ENCODE measurements around the gene ST6GALNAC6.

The ST6GALNAC6 gene

GRCh38 chr9:127866535-127866934 is 32.9 kb downstream of the ST6GALNAC6 start:
- H3K9ac ChIP-seq (ENCODE audit: low read length) = no peak overlapping the region
- peak overlapping the region; percentile 61 for H2BK12ac ChIP-seq (ENCODE audit: low read length)
- H3K79me2 ChIP-seq (ENCODE audit: control insufficient read depth, insufficient read depth, low read length, poor library complexity) = no peaks in the 10 kb centered on the region
- no peak overlapping the region for H3K27ac ChIP-seq (ENCODE audit: low read depth, low read length)
- no peak overlapping the region for H3K23ac ChIP-seq (ENCODE audit: low read length)
- H4K8ac ChIP-seq (ENCODE audit: low read depth, low read length) = no peak overlapping the region
- no peak overlapping the region for H3K4ac ChIP-seq (ENCODE audit: low read depth, low read length)
- no peak overlapping the region for H3K18ac ChIP-seq (ENCODE audit: low read length)
- no peak for DNase-seq
- no peak overlapping the region for H3K4me2 ChIP-seq (ENCODE audit: low read length)
- peak overlapping the region; percentile 37 for H4K91ac ChIP-seq (ENCODE audit: low read depth, low read length)
- WGBS (ENCODE audit: extremely low coverage, insufficient coverage, insufficient read length) = no CpG with 5 or more reads among the region's 13 CpGs
- H3K4me3 ChIP-seq (ENCODE audit: low read depth, low read length) = no peak overlapping the region
- no peak overlapping the region for H2AFZ ChIP-seq (ENCODE audit: insufficient read depth, low read length, poor library complexity)
- H4K12ac ChIP-seq (ENCODE audit: low read depth, low read length) = no peak overlapping the region
- H3K79me1 ChIP-seq (ENCODE audit: low read length) = peaks cover 31% of the 10 kb centered on the region
- peaks cover 8 to 13% of the 10 kb centered on the region in 2 experiments for H3K36me3 ChIP-seq (ENCODE audit: control insufficient read depth in 1 of 2, insufficient read depth in 2 of 2, low read length in 2 of 2)
- peaks cover 25 to 30% of the 10 kb centered on the region in 2 experiments for H3K4me1 ChIP-seq (ENCODE audit: control insufficient read depth in 1 of 2, insufficient read depth in 2 of 2, low read length in 2 of 2)
- peaks cover 1% of the 10 kb centered on the region for H3K9me3 ChIP-seq (ENCODE audit: insufficient read depth, low read depth, low read length)
- no peak overlapping the region for H2BK5ac ChIP-seq (ENCODE audit: low read depth, low read length, poor library complexity)
- peak overlapping the region; percentile 27 for H2BK120ac ChIP-seq (ENCODE audit: insufficient read depth, low read length, poor library complexity)
- H3K14ac ChIP-seq (ENCODE audit: low read length) = peak overlapping the region; percentile 47
- peak overlapping the region; percentile 63 for H2AK5ac ChIP-seq (ENCODE audit: low read length)
- no peaks in the 10 kb centered on the region for H3K27me3 ChIP-seq (ENCODE audit: insufficient read depth, low read length)

- no peak overlapping the region for H3K18ac ChIP-seq (ENCODE audit: low read length)
Measured at GRCh38 chr9:127865645-127866464, 33.5 kb downstream of the ST6GALNAC6 start.

GRCh38 chr9:127863191-127863621 is 36.2 kb downstream of the ST6GALNAC6 start:
- H3K27ac ChIP-seq (ENCODE audit: low read depth, low read length) = no peak overlapping the region
- H3K14ac ChIP-seq (ENCODE audit: low read length) = no peak overlapping the region
- H3K36me3 ChIP-seq (ENCODE audit: control insufficient read depth in 1 of 2, insufficient read depth in 2 of 2, low read length in 2 of 2) = peaks cover 4 to 5% of the 10 kb centered on the region in 2 experiments
- no peak overlapping the region for H2BK120ac ChIP-seq (ENCODE audit: insufficient read depth, low read length, poor library complexity)
- no peaks in the 10 kb centered on the region for H3K79me2 ChIP-seq (ENCODE audit: control insufficient read depth, insufficient read depth, low read length, poor library complexity)
- no peak overlapping the region for H3K23ac ChIP-seq (ENCODE audit: low read length)
- H2BK12ac ChIP-seq (ENCODE audit: low read length) = no peak overlapping the region
- H2AK5ac ChIP-seq (ENCODE audit: low read length) = no peak overlapping the region
- no peak overlapping the region for H3K4me2 ChIP-seq (ENCODE audit: low read length)
- H4K91ac ChIP-seq (ENCODE audit: low read depth, low read length) = no peak overlapping the region
- H2AFZ ChIP-seq (ENCODE audit: insufficient read depth, low read length, poor library complexity) = no peak overlapping the region
- peaks cover 30% of the 10 kb centered on the region for H3K79me1 ChIP-seq (ENCODE audit: low read length)
- H4K8ac ChIP-seq (ENCODE audit: low read depth, low read length) = no peak overlapping the region
- no peak for DNase-seq
- H3K4ac ChIP-seq (ENCODE audit: low read depth, low read length) = no peak overlapping the region
- H2BK5ac ChIP-seq (ENCODE audit: low read depth, low read length, poor library complexity) = no peak overlapping the region
- peaks cover 18 to 27% of the 10 kb centered on the region in 2 experiments for H3K4me1 ChIP-seq (ENCODE audit: control insufficient read depth in 1 of 2, insufficient read depth in 2 of 2, low read length in 2 of 2)
- H3K4me3 ChIP-seq (ENCODE audit: low read depth, low read length) = no peak overlapping the region
- peaks cover 1% of the 10 kb centered on the region for H3K9me3 ChIP-seq (ENCODE audit: insufficient read depth, low read depth, low read length)
- no CpG with 5 or more reads among the region's 13 CpGs for WGBS (ENCODE audit: extremely low coverage, insufficient coverage, insufficient read length)
- no peak overlapping the region for H4K12ac ChIP-seq (ENCODE audit: low read depth, low read length)
- no peak overlapping the region for H3K18ac ChIP-seq (ENCODE audit: low read length)
- H3K27me3 ChIP-seq (ENCODE audit: insufficient read depth, low read length) = no peaks in the 10 kb centered on the region
- no peak overlapping the region for H3K9ac ChIP-seq (ENCODE audit: low read length)

More at GRCh38 chr9:127865645-127866464, 33.5 kb downstream of the ST6GALNAC6 start:
- Histone ChIP-seq H3K27me3 (ENCODE audit: insufficient read depth, low read length) (no peaks in the 10 kb centered on the region), H3K79me1 (ENCODE audit: low read length) (peaks cover 31% of the 10 kb centered on the region), H3K4me2 (ENCODE audit: low read length) (no peak overlapping the region), H3K9me3 (ENCODE audit: insufficient read depth, low read depth, low read length) (peaks cover 1% of the 10 kb centered on the region), H3K4me1 (ENCODE audit: control insufficient read depth in 1 of 2, insufficient read depth in 2 of 2, low read length in 2 of 2) (peaks cover 25 to 30% of the 10 kb centered on the region in 2 experiments), H2BK5ac (ENCODE audit: low read depth, low read length, poor library complexity) (no peak overlapping the region), H3K4ac (ENCODE audit: low read depth, low read length) (no peak overlapping the region), H2BK120ac (ENCODE audit: insufficient read depth, low read length, poor library complexity) (no peak overlapping the region), H3K27ac (ENCODE audit: low read depth, low read length) (no peak overlapping the region), H3K9ac (ENCODE audit: low read length) (no peak overlapping the region), H2AFZ (ENCODE audit: insufficient read depth, low read length, poor library complexity) (no peak overlapping the region), H4K12ac (ENCODE audit: low read depth, low read length) (no peak overlapping the region), H3K36me3 (ENCODE audit: control insufficient read depth in 1 of 2, insufficient read depth in 2 of 2, low read length in 2 of 2) (peaks cover 5 to 8% of the 10 kb centered on the region in 2 experiments), H3K14ac (ENCODE audit: low read length) (no peak overlapping the region), H3K4me3 (ENCODE audit: low read depth, low read length) (no peak overlapping the region), H3K23ac (ENCODE audit: low read length) (peak overlapping the region; percentile 84), H2AK5ac (ENCODE audit: low read length) (no peak overlapping the region), H4K8ac (ENCODE audit: low read depth, low read length) (no peak overlapping the region), H3K79me2 (ENCODE audit: control insufficient read depth, insufficient read depth, low read length, poor library complexity) (no peaks in the 10 kb centered on the region), H4K91ac (ENCODE audit: low read depth, low read length) (no peak overlapping the region), H2BK12ac (ENCODE audit: low read length) (no peak overlapping the region)
- WGBS (ENCODE audit: extremely low coverage, insufficient coverage, insufficient read length) = 100% methylated on average over 2 of the region's 19 CpGs
- DNase-seq = no peak

- no CpG with 5 or more reads among the region's 29 CpGs for WGBS (ENCODE audit: extremely low coverage, insufficient coverage, insufficient read length)
- peak overlapping the region; percentile 21 for H2AFZ ChIP-seq (ENCODE audit: insufficient read depth, low read length, poor library complexity)
- peak overlapping the region; percentile 59 for H4K91ac ChIP-seq (ENCODE audit: low read depth, low read length)
- H3K4me3 ChIP-seq (ENCODE audit: low read depth, low read length) = no peak overlapping the region
- H3K79me2 ChIP-seq (ENCODE audit: control insufficient read depth, insufficient read depth, low read length, poor library complexity) = no peaks in the 10 kb centered on the region
- H3K79me1 ChIP-seq (ENCODE audit: low read length) = peaks cover 32% of the 10 kb centered on the region
- peak overlapping the region; percentile 46 for H2AK5ac ChIP-seq (ENCODE audit: low read length)
- H3K27ac ChIP-seq (ENCODE audit: low read depth, low read length) = no peak overlapping the region
- H2BK12ac ChIP-seq (ENCODE audit: low read length) = peak overlapping the region; percentile 20
- H3K36me3 ChIP-seq (ENCODE audit: control insufficient read depth in 1 of 2, insufficient read depth in 2 of 2, low read length in 2 of 2) = peaks cover 2 to 5% of the 10 kb centered on the region in 2 experiments
- H4K12ac ChIP-seq (ENCODE audit: low read depth, low read length) = no peak overlapping the region
- no peak overlapping the region for H3K9ac ChIP-seq (ENCODE audit: low read length)
- H3K4me2 ChIP-seq (ENCODE audit: low read length) = no peak overlapping the region
- H3K4ac ChIP-seq (ENCODE audit: low read depth, low read length) = no peak overlapping the region
- peak overlapping the region; percentile 4 for H3K18ac ChIP-seq (ENCODE audit: low read length)
- peaks cover 4% of the 10 kb centered on the region for H3K9me3 ChIP-seq (ENCODE audit: insufficient read depth, low read depth, low read length)
- peak overlapping the region; percentile 8 for H2BK5ac ChIP-seq (ENCODE audit: low read depth, low read length, poor library complexity)
- H3K4me1 ChIP-seq (ENCODE audit: control insufficient read depth in 1 of 2, insufficient read depth in 2 of 2, low read length in 2 of 2) = peaks cover 10 to 22% of the 10 kb centered on the region in 2 experiments
- H2BK120ac ChIP-seq (ENCODE audit: insufficient read depth, low read length, poor library complexity) = peak overlapping the region; percentile 53
- H3K23ac ChIP-seq (ENCODE audit: low read length) = no peak overlapping the region
- H4K8ac ChIP-seq (ENCODE audit: low read depth, low read length) = no peak overlapping the region
- peak overlapping the region; percentile 74 for H3K14ac ChIP-seq (ENCODE audit: low read length)
- no peak for DNase-seq
- H3K27me3 ChIP-seq (ENCODE audit: insufficient read depth, low read length) = no peaks in the 10 kb centered on the region
Measured at GRCh38 chr9:127862075-127863011, 37.1 kb downstream of the ST6GALNAC6 start.
